Stimulated activated CD8-positive, alpha-beta memory T cell treated with anti-CD3 and anti-CD28 coated beads, Interleukin-7, amount 100 ng/mL, for 1 hour (primary cell): Measurements from ENCODE around the gene NEK4.

Source experiments
- DNase-seq, 2 donors: peaks; one replicate each; pipeline ENCODE4 v3.0.0-alpha.2; 2020; ENCODE audit warnings: low read depth in 2 of 2

NEK4 gene

DNA sequence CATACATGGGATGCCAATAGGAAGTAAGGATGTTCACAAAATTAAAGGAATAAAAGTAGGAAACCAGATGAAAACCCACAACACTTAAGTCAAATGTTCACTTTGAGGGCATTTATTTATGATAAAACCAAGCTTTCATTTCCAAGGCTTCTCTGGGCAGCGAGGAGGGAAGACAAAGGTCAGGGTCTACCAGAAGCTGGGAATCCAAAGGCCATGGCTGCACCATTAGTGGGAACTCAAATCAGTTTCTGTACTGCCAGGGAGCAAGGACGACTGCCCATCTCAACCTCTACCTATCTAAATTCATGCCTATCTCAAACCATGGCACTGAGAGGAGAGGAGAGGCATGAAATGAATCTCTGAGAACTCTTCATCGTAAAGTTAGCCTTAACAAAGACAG, 107.6 kb downstream of the NEK4 start:
- no peak for DNase-seq

DNA sequence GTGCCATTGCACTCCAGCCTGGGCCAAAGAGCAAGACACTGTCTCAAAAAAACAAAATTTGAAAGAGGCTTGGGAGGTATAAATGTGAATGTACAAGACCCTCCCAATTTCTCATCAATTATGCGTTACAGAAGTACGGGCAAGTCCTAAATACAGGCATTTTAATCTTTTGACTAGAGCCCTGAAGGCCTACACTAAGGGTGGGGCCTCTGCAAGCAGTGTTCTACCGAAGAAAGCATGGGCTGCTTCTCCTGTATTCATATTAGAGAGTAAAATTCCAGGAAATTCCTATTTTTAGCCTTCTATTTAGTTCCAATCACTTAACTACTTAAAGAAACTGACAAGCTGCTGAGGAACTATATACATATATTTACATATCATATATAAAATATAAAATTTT, 110.7 kb downstream of the NEK4 start:
- DNase-seq, result no peak
